ENCODE results near the gene C1QL1. TPM values are rescaled to one million over a fixed set of nuclear protein-coding genes. Genes with fewer than 3 reads are reported as not detected.
A peak's percentile ranks its signal among the peaks of the same experiment; 100 is the strongest.

The C1QL1 gene
- total RNA-seq, 2 donors from 2014 or later, result 2.3 to 2.9 TPM

- ATAC-seq (no peak), DNase-seq (no peak)
- intact Hi-C loops (cut with DNase I), result no loop called here
- no peaks in the 10 kb centered on the region for H3K36me3 ChIP-seq (replicated peaks in 1 of 2; ENCODE audit: insufficient read depth in 1 of 2, low read depth in 2 of 2)
- no peaks in the 10 kb centered on the region for H3K27me3 ChIP-seq
- peaks cover 24% of the 10 kb centered on the region for H3K4me1 ChIP-seq
- no peak overlapping the region for H3K27ac ChIP-seq
- TF ChIP-seq POLR2A (IDR thresholded peaks at IDR 0.05), result no peak
- TF ChIP-seq, protein P1, sequence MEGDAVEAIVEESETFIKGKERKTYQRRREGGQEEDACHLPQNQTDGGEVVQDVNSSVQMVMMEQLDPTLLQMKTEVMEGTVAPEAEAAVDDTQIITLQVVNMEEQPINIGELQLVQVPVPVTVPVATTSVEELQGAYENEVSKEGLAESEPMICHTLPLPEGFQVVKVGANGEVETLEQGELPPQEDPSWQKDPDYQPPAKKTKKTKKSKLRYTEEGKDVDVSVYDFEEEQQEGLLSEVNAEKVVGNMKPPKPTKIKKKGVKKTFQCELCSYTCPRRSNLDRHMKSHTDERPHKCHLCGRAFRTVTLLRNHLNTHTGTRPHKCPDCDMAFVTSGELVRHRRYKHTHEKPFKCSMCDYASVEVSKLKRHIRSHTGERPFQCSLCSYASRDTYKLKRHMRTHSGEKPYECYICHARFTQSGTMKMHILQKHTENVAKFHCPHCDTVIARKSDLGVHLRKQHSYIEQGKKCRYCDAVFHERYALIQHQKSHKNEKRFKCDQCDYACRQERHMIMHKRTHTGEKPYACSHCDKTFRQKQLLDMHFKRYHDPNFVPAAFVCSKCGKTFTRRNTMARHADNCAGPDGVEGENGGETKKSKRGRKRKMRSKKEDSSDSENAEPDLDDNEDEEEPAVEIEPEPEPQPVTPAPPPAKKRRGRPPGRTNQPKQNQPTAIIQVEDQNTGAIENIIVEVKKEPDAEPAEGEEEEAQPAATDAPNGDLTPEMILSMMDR (IDR thresholded peaks at IDR 0.05), result no peak
- WGBS, 2 donors, result 14 to 71% methylated on average over 1 to 2 of the region's 2 CpGs
- no peak overlapping the region for H3K4me3 ChIP-seq
- H3K9me3 ChIP-seq, result no peaks in the 10 kb centered on the region
Observed at GRCh38 chr17:44919411-44919810, 48.7 kb downstream of the C1QL1 start.

DNA sequence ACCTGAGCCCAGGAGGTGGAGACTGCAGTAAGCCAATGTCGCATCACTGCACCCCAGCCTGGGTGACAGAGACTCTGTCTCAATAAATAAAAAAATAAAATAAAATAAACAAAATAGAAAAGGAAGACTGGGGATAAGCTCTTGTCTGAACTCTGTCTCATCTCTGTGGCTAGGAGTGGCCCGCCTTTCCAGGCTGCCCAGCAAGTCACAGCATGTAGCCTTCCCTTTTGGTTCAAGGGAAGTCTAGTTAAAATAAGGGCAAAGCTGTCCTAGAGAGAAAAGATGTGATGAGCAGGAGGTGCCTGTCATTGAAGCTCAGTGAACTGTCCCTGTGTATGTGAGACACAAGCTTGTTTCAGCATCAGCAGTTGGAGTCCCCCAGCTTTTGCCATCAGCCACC is 50.1 kb downstream of the C1QL1 start:
- intact Hi-C loops (cut with DNase I), result no loop called here
- no peak for DNase-seq
- Histone ChIP-seq H3K27me3 (no peaks in the 10 kb centered on the region), H3K4me1 (peaks cover 24% of the 10 kb centered on the region), H3K9me3 (no peaks in the 10 kb centered on the region), H3K36me3 (replicated peaks in 1 of 2; ENCODE audit: insufficient read depth in 1 of 2, low read depth in 2 of 2) (no peaks in the 10 kb centered on the region), H3K4me3 (no peak overlapping the region), H3K27ac (peak overlapping the region in 3 of 4 donors; percentile 75 to 86 (median 80))
- WGBS, 2 donors, result 74 to 79% methylated on average over 2 of the region's 2 CpGs
- no peak for ATAC-seq
- TF ChIP-seq POLR2A (IDR thresholded peaks at IDR 0.05), result no peak
- TF ChIP-seq, protein P1 (IDR thresholded peaks at IDR 0.05), result no peak

DNA sequence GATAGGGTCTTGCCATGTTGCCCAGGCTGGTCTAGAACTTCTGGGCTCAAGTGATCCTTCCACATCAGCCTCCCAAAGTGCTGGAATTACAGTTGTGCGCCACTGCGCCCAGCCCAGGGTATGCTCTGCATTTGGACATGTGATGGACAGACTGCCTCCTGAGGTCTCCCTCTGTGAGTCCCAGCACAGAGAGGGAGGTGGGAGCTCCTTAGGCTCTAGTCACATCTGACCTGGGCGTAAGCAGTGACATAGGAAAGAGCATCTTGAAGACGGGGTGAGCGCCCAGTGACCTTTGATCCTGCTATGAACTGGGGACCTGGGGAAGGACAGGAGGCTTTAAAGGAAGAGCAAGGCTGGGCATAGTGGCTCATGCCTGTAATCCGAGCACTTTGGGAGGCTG is 50.6 kb downstream of the C1QL1 start:
- intact Hi-C loops (cut with DNase I), result no loop called here
- WGBS, 2 donors, result 72 to 77% methylated on average over 6 of the region's 6 CpGs
- TF ChIP-seq POLR2A (IDR thresholded peaks at IDR 0.05), result no peak
- TF ChIP-seq, protein P1 (IDR thresholded peaks at IDR 0.05), result no peak
- Histone ChIP-seq H3K9me3 (no peaks in the 10 kb centered on the region), H3K4me1 (peaks cover 24% of the 10 kb centered on the region), H3K27ac (peak overlapping the region; percentile 45 to 86 (median 78)), H3K4me3 (no peak overlapping the region), H3K36me3 (replicated peaks in 1 of 2; ENCODE audit: insufficient read depth in 1 of 2, low read depth in 2 of 2) (no peaks in the 10 kb centered on the region), H3K27me3 (no peaks in the 10 kb centered on the region)
- ATAC-seq (no peak), DNase-seq (peak in 1 of 4 donors; percentile 7)

DNA sequence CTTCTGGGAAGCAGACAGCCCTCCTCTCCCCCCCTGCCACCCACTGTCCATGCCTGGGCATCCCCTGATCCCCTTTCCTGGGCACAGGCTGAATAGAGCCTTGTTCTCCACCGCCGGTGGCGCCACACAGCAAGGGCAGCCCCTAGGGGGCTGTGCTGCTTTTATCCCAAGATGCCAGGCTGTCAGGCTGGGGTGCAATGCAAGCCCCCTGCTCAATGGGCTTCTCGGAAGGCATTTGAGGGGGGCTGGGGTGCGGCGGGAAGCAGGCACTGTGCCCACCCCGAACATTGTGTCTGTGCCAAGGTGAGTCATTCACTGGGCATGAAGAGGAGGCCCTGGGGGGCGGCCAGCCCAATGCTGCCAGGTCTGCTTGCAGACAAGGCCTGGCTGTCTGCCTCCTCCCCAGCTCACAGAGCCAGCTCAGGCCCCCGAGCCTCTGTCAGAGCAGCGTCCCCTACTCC is 51.3 kb downstream of the C1QL1 start:
- ATAC-seq (peak; percentile 77), DNase-seq (peak; percentile 66 to 84 (median 80))
- Histone ChIP-seq H3K9me3 (no peaks in the 10 kb centered on the region), H3K4me1 (peaks cover 24% of the 10 kb centered on the region), H3K36me3 (replicated peaks in 1 of 2; ENCODE audit: insufficient read depth in 1 of 2, low read depth in 2 of 2) (no peaks in the 10 kb centered on the region), H3K27ac (peak overlapping the region; percentile 61 to 86 (median 78)), H3K27me3 (no peaks in the 10 kb centered on the region), H3K4me3 (no peak overlapping the region)
- WGBS, 2 donors, result 25 to 49% methylated on average over 6 to 9 of the region's 10 CpGs
- intact Hi-C loops (cut with DNase I), result no loop called here
- TF ChIP-seq, protein P1 (IDR thresholded peaks at IDR 0.05), result peak in 1 of 7 experiments; percentile 6
- TF ChIP-seq POLR2A (IDR thresholded peaks at IDR 0.05), result peak in 1 of 3 donors; percentile 33

Data from body of pancreas (tissue), 4 donors.